HCT116 (cell line): Measurements from ENCODE around the gene GFER.

Source experiments
- EZH2 ChIP-seq: fragments of 200-600 bp; sonication (generic); IDR thresholded peaks from 2 replicates; pipeline ENCODE4 v1.6.1; 2017; ENCODE audit warnings: antibody characterized with exemption, mixed run types
- EZH2phosphoT487 ChIP-seq: fragments of 200-600 bp; IDR thresholded peaks from 2 replicates; pipeline ENCODE4 v1.6.1; 2018; ENCODE audit warnings: antibody characterized with exemption, borderline replicate concordance
- JUND ChIP-seq: IDR thresholded peaks from 2 replicates; pipeline ENCODE4 v1.6.1; 2012
- POLR2A ChIP-seq: IDR thresholded peaks from 2 replicates; pipeline ENCODE4 v1.7.0; 2011; ENCODE audit warnings: borderline replicate concordance; ENCODE audit not compliant: insufficient read depth, insufficient read length; ENCODE audit errors: extremely low read depth
- POLR2AphosphoS5 ChIP-seq: IDR thresholded peaks from 2 replicates; pipeline ENCODE4 v1.6.1; 2011; ENCODE audit warnings: mild to moderate bottlenecking, low read depth, low read length, moderate library complexity
- RAD21 ChIP-seq: IDR thresholded peaks from 2 replicates; pipeline ENCODE4 v1.6.1; 2012; ENCODE audit warnings: low read depth, mild to moderate bottlenecking
- SIN3A ChIP-seq: IDR thresholded peaks from 2 replicates; pipeline ENCODE4 v1.6.1; 2012; ENCODE audit warnings: low read depth
- SP1 ChIP-seq: IDR thresholded peaks from 2 replicates; pipeline ENCODE4 v1.6.1; 2012; ENCODE audit warnings: low read depth
- ZFX ChIP-seq: fragments of 450-650 bp; IDR thresholded peaks from 2 replicates; pipeline ENCODE4 v1.6.1; 2017
- ZNF274 ChIP-seq: fragments of 200-500 bp; sonication (Bioruptor generic); IDR thresholded peaks from 2 replicates; pipeline ENCODE4 v1.6.1; 2014; ENCODE audit warnings: mild to moderate bottlenecking, low read depth, low read length, inconsistent platforms
- TF ChIP-seq, protein P1 (sequence below), 3 experiments: fragments of 200-600 bp in 1 of 3; sonication (generic) in 1 of 3; IDR thresholded peaks in 2 of 3; conservative IDR thresholded peaks in 1 of 3; 2 replicates each; pipeline ENCODE4 v1.5.1; 2012 to 2017; ENCODE audit warnings: low read depth in 2 of 3, low read length in 2 of 3, antibody characterized with exemption in 1 of 3, borderline replicate concordance in 1 of 3, control low read depth in 1 of 3, mild to moderate bottlenecking in 1 of 3, mixed read lengths in 1 of 3, mixed run types in 1 of 3, moderate library complexity in 1 of 3; ENCODE audit not compliant: insufficient read depth in 1 of 3
- TF ChIP-seq, protein P2 (sequence below): IDR thresholded peaks from 2 replicates; pipeline ENCODE4 v1.6.1; 2011; ENCODE audit warnings: mild to moderate bottlenecking, low read length, moderate library complexity; ENCODE audit not compliant: insufficient replicate concordance; ENCODE audit errors: extremely low read depth
- TF ChIP-seq, protein P3 (sequence below): IDR thresholded peaks from 2 replicates; pipeline ENCODE4 v1.6.1; 2012; ENCODE audit warnings: low read depth
- TF ChIP-seq, protein P4 (sequence below): IDR thresholded peaks from 2 replicates; pipeline ENCODE4 v1.6.1; 2012

DNA sequence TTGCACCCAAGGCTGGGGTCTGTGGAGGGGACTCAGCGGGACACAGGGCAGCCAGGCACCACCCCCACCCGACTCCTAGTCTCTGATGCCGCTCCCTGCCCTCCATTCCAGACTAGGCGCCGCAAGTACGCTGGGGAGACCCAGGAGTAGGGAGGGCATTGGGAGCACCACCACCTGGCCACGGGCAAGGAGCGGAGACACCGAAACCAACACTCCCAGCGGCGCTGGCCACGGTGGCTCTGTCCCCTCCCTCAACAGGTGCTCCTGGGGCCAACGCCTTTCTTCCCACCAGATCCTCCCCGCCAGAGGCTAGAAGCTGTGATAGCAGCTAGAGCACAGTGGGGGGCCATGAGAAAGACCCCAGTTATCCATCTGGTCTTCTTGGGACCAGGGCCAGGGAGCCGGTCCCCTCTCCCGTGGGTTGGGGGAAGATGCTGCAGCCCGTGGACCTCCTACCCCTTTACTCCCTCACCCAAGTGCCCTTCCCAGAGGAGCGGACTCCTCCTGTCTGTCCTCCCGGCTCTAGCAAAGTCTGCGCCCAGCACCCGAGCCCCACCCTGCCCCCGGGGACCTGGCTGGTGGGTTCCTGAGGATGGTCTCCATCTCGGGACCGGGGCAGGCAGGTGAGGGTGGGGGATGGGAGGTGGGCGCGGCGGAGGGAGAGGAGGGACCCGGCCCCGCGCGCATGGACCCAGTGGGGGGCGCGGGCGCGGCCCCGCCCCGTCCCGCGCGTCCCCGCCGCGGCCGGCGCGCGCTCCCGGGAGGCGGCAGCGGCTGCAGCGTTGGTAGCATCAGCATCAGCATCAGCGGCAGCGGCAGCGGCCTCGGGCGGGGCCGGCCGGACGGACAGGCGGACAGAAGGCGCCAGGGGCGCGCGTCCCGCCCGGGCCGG is 5.5 kb downstream of the GFER start, which contains the start of gene SYNGR3:
- TF ChIP-seq, protein P1, sequence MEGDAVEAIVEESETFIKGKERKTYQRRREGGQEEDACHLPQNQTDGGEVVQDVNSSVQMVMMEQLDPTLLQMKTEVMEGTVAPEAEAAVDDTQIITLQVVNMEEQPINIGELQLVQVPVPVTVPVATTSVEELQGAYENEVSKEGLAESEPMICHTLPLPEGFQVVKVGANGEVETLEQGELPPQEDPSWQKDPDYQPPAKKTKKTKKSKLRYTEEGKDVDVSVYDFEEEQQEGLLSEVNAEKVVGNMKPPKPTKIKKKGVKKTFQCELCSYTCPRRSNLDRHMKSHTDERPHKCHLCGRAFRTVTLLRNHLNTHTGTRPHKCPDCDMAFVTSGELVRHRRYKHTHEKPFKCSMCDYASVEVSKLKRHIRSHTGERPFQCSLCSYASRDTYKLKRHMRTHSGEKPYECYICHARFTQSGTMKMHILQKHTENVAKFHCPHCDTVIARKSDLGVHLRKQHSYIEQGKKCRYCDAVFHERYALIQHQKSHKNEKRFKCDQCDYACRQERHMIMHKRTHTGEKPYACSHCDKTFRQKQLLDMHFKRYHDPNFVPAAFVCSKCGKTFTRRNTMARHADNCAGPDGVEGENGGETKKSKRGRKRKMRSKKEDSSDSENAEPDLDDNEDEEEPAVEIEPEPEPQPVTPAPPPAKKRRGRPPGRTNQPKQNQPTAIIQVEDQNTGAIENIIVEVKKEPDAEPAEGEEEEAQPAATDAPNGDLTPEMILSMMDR (IDR thresholded peaks at IDR 0.05 in 2 of 3, conservative IDR thresholded peaks at IDR 0.05 in 1 of 3; ENCODE audit: borderline replicate concordance in 1 of 3, insufficient read depth in 1 of 3, low read depth in 2 of 3, low read length in 2 of 3) = no peak
- no peak for TF ChIP-seq POLR2A
- no peak for TF ChIP-seq POLR2AphosphoS5
- no peak for TF ChIP-seq ZNF274
- TF ChIP-seq SIN3A = no peak
- no peak for TF ChIP-seq ZFX
- no peak for TF ChIP-seq SP1
- no peak for TF ChIP-seq RAD21
- TF ChIP-seq EZH2phosphoT487 = no peak
- TF ChIP-seq, protein P2, sequence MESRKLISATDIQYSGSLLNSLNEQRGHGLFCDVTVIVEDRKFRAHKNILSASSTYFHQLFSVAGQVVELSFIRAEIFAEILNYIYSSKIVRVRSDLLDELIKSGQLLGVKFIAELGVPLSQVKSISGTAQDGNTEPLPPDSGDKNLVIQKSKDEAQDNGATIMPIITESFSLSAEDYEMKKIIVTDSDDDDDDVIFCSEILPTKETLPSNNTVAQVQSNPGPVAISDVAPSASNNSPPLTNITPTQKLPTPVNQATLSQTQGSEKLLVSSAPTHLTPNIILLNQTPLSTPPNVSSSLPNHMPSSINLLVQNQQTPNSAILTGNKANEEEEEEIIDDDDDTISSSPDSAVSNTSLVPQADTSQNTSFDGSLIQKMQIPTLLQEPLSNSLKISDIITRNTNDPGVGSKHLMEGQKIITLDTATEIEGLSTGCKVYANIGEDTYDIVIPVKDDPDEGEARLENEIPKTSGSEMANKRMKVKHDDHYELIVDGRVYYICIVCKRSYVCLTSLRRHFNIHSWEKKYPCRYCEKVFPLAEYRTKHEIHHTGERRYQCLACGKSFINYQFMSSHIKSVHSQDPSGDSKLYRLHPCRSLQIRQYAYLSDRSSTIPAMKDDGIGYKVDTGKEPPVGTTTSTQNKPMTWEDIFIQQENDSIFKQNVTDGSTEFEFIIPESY = no peak
- TF ChIP-seq, protein P3, sequence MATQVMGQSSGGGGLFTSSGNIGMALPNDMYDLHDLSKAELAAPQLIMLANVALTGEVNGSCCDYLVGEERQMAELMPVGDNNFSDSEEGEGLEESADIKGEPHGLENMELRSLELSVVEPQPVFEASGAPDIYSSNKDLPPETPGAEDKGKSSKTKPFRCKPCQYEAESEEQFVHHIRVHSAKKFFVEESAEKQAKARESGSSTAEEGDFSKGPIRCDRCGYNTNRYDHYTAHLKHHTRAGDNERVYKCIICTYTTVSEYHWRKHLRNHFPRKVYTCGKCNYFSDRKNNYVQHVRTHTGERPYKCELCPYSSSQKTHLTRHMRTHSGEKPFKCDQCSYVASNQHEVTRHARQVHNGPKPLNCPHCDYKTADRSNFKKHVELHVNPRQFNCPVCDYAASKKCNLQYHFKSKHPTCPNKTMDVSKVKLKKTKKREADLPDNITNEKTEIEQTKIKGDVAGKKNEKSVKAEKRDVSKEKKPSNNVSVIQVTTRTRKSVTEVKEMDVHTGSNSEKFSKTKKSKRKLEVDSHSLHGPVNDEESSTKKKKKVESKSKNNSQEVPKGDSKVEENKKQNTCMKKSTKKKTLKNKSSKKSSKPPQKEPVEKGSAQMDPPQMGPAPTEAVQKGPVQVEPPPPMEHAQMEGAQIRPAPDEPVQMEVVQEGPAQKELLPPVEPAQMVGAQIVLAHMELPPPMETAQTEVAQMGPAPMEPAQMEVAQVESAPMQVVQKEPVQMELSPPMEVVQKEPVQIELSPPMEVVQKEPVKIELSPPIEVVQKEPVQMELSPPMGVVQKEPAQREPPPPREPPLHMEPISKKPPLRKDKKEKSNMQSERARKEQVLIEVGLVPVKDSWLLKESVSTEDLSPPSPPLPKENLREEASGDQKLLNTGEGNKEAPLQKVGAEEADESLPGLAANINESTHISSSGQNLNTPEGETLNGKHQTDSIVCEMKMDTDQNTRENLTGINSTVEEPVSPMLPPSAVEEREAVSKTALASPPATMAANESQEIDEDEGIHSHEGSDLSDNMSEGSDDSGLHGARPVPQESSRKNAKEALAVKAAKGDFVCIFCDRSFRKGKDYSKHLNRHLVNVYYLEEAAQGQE = no peak
- TF ChIP-seq EZH2 = no peak
- TF ChIP-seq, protein P4, sequence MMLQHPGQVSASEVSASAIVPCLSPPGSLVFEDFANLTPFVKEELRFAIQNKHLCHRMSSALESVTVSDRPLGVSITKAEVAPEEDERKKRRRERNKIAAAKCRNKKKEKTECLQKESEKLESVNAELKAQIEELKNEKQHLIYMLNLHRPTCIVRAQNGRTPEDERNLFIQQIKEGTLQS = no peak
- no peak for TF ChIP-seq JUND
